ENCODE results near the gene DAPL1.

DNA sequence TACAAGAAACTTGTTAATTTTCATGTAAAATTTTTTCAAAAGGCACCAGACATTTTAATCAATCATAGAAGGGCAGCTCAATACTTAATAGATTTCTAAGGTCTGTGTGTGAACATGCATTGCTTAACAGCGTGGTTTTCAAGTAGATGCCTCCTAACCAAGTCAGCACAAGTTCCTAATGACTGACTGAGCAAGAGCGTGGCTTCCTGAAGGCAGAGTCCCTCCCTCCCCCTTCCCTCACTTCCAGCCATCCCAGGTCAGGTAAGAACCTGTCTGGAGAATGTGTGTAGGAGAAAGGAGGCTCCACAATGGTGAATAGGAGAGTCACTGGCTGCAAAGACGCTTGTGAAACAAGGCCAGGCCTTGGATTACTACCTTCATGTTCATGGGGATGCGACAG, 33.5 kb upstream of the DAPL1 start:
- TF ChIP-seq ATF3 (CRISPR knock-in tag; conservative IDR thresholded peaks at IDR 0.05) (no peak), CTCF (IDR thresholded peaks at IDR 0.05) (no peak), GABPB1 (CRISPR knock-in tag; IDR thresholded peaks at IDR 0.05) (no peak), CREB1 (CRISPR knock-in tag; IDR thresholded peaks at IDR 0.05) (no peak), MAX (CRISPR knock-in tag; IDR thresholded peaks at IDR 0.05) (no peak), TEAD4 (CRISPR knock-in tag; IDR thresholded peaks at IDR 0.05) (no peak), CREM (CRISPR knock-in tag; IDR thresholded peaks at IDR 0.05) (no peak)
- TF ChIP-seq, protein P1, sequence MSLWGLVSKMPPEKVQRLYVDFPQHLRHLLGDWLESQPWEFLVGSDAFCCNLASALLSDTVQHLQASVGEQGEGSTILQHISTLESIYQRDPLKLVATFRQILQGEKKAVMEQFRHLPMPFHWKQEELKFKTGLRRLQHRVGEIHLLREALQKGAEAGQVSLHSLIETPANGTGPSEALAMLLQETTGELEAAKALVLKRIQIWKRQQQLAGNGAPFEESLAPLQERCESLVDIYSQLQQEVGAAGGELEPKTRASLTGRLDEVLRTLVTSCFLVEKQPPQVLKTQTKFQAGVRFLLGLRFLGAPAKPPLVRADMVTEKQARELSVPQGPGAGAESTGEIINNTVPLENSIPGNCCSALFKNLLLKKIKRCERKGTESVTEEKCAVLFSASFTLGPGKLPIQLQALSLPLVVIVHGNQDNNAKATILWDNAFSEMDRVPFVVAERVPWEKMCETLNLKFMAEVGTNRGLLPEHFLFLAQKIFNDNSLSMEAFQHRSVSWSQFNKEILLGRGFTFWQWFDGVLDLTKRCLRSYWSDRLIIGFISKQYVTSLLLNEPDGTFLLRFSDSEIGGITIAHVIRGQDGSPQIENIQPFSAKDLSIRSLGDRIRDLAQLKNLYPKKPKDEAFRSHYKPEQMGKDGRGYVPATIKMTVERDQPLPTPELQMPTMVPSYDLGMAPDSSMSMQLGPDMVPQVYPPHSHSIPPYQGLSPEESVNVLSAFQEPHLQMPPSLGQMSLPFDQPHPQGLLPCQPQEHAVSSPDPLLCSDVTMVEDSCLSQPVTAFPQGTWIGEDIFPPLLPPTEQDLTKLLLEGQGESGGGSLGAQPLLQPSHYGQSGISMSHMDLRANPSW (CRISPR knock-in tag; conservative IDR thresholded peaks at IDR 0.05; ENCODE audit: low read depth), result no peak
- TF ChIP-seq, protein P2, sequence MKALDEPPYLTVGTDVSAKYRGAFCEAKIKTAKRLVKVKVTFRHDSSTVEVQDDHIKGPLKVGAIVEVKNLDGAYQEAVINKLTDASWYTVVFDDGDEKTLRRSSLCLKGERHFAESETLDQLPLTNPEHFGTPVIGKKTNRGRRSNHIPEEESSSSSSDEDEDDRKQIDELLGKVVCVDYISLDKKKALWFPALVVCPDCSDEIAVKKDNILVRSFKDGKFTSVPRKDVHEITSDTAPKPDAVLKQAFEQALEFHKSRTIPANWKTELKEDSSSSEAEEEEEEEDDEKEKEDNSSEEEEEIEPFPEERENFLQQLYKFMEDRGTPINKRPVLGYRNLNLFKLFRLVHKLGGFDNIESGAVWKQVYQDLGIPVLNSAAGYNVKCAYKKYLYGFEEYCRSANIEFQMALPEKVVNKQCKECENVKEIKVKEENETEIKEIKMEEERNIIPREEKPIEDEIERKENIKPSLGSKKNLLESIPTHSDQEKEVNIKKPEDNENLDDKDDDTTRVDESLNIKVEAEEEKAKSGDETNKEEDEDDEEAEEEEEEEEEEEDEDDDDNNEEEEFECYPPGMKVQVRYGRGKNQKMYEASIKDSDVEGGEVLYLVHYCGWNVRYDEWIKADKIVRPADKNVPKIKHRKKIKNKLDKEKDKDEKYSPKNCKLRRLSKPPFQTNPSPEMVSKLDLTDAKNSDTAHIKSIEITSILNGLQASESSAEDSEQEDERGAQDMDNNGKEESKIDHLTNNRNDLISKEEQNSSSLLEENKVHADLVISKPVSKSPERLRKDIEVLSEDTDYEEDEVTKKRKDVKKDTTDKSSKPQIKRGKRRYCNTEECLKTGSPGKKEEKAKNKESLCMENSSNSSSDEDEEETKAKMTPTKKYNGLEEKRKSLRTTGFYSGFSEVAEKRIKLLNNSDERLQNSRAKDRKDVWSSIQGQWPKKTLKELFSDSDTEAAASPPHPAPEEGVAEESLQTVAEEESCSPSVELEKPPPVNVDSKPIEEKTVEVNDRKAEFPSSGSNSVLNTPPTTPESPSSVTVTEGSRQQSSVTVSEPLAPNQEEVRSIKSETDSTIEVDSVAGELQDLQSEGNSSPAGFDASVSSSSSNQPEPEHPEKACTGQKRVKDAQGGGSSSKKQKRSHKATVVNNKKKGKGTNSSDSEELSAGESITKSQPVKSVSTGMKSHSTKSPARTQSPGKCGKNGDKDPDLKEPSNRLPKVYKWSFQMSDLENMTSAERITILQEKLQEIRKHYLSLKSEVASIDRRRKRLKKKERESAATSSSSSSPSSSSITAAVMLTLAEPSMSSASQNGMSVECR (CRISPR knock-in tag; IDR thresholded peaks at IDR 0.05; ENCODE audit: borderline replicate concordance), result no peak
